ENCODE measurements around the gene IDH3B.

Gene IDH3B

GRCh38 chr20:2656471-2657117 is 7.4 kb downstream of the IDH3B start:
- no peak for DNase-seq

- DNase-seq: no peak
These were observed 8.5 kb downstream of the IDH3B start for GRCh38 chr20:2655331-2656116.

- DNase-seq: no peak
These were observed 9.2 kb downstream of the IDH3B start for GRCh38 chr20:2654831-2655230.

- no peak for DNase-seq
These were observed 9.6 kb downstream of the IDH3B start for GRCh38 chr20:2654384-2654822.

GRCh38 chr20:2653556-2654383 is 10.2 kb downstream of the IDH3B start:
- no peak for DNase-seq

GRCh38 chr20:2652724-2653555 is 11.1 kb downstream of the IDH3B start:
- DNase-seq: peak in 1 of 5 donors; percentile 36

GRCh38 chr20:2651772-2652723 is 12.0 kb downstream of the IDH3B start, which contains the start of gene NOP56:
TSS of gene NOP56 (plus strand) at chr20:2652632. CDS start at chr20:2652661, 29 bp downstream.
- DNase-seq: peak; percentile 86 to 94 (median 90)

GRCh38 chr20:2643708-2644107 is 20.3 kb downstream of the IDH3B start:
- DNase-seq: no peak

GRCh38 chr20:2640899-2641298 is 23.1 kb downstream of the IDH3B start:
- no peak for DNase-seq

GRCh38 chr20:2640260-2640659 is 23.8 kb downstream of the IDH3B start:
- no peak for DNase-seq

GRCh38 chr20:2637246-2637645 is 26.8 kb downstream of the IDH3B start:
- no peak for DNase-seq

GRCh38 chr20:2633381-2633780 is 30.6 kb downstream of the IDH3B start:
- DNase-seq: no peak

GRCh38 chr20:2631228-2631627 is 32.8 kb downstream of the IDH3B start:
- DNase-seq: no peak

GRCh38 chr20:2626853-2627541 is 37.0 kb downstream of the IDH3B start:
- DNase-seq: no peak

GRCh38 chr20:2625062-2625461 is 39.0 kb downstream of the IDH3B start:
- no peak for DNase-seq

- DNase-seq: no peak
These were observed 39.8 kb downstream of the IDH3B start for GRCh38 chr20:2624190-2624589.

GRCh38 chr20:2619961-2620595 is 43.9 kb downstream of the IDH3B start:
- DNase-seq: no peak

- DNase-seq: no peak
These were observed 44.7 kb downstream of the IDH3B start for GRCh38 chr20:2619337-2619736.

GRCh38 chr20:2618815-2619214 is 45.2 kb downstream of the IDH3B start:
- DNase-seq: no peak
